Epithelial cell of esophagus (primary cell): ENCODE results near the gene TM6SF1.
"Not testable (repeated sequence)": the region's sequence is repeated elsewhere in the genome, so short reads cannot be mapped to it uniquely, and the experiment has no call there.

ENCODE experiments used
- DNase-seq: peaks from one replicate; pipeline ENCODE4 v3.0.0; 2010; ENCODE audit warnings: low read depth
- H3K4me3 ChIP-seq: 2 replicates; pipeline ENCODE4 v1.5.1; 2011; ENCODE audit warnings: mild to moderate bottlenecking, low read length, control low read depth
- CTCF ChIP-seq: IDR thresholded peaks from 2 replicates; pipeline ENCODE4 v1.5.1; 2011; ENCODE audit warnings: low read depth, mild to moderate bottlenecking, low read length, control low read depth, inconsistent platforms; ENCODE audit not compliant: insufficient read depth; ENCODE audit errors: missing control alignments

The TM6SF1 gene

DNA sequence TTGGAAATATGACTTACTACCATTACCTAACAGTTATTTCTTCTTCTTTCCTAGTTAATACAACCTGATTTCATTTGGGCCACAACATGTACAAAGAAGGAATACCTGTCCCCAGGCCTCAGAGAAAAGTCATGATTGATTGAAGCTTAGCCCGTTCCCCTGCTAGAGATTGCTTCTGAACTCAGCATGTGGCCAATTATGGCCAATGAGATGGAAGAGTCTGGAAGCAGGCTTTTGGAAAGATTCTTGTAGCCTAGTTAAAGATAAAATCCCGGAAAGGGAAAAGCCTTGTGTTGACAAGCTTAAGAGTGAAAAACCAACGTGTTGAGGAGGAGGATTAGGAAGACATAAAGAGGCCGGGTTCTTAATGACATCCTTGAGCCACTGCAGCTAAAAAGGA is 17.0 kb upstream of the TM6SF1 start:
- TF ChIP-seq CTCF = no peak

GRCh38 chr15:83091965-83092308 is 15.5 kb upstream of the TM6SF1 start:
- H3K4me3 ChIP-seq, DNase-seq: not testable (repeated sequence)

More for the DNA sequence above, 17.0 kb upstream of the TM6SF1 start:
- DNase-seq = no peak
- no peak overlapping the region for H3K4me3 ChIP-seq

DNA sequence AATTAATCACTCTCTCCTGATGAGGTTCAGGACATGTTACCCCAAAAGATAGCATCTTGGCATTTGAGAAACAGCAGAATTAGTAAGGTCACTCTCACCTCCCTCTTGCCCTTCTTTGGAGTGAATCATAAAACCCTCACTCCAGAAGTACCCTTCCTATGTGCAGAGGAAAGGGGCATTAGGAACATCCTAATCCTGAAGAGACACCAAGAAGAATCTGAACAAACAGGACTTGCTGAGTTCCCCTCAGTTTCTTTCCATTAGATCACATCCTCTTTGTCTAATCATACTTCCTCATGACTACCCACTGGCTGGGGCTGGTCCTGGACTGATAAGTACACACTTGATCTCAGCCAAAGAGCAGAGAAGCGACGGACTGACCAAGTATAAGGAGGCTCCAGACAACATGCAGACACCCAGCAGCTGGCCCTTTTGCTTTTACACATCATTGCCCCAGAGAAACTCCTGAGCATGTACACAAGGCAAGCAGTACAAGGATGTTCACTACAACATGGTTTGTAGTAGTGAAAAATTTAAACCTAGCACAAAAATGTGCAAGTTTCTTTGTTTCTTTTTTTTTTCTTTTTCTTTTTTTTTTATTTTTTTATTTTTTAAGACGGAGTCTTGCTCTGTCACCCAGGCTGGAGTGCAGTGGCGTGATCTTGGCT is 15.0 kb upstream of the TM6SF1 start:
- peak; percentile 85 for DNase-seq
- no peak overlapping the region for H3K4me3 ChIP-seq
- TF ChIP-seq CTCF = no peak

DNA sequence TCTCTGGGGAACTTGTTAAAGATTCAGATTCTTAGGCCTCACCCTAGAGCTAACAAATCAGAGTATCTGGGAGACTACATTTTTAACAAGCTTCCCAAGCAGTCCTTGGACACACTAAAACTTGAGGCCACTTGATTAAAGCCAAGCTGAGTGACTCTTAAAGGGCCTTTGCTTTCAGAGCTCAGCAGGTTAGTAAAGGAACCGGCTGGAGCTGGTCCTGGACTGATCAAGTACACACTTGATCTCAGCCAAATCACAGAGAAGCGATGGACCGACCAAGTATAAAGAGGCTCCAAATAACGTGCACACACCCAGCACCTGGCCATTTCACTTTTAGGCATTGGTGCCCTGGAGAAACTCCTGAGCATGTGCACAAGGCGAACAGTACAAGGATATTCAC is 12.9 kb upstream of the TM6SF1 start:
- TF ChIP-seq CTCF = no peak
- no peak overlapping the region for H3K4me3 ChIP-seq
- no peak for DNase-seq

DNA sequence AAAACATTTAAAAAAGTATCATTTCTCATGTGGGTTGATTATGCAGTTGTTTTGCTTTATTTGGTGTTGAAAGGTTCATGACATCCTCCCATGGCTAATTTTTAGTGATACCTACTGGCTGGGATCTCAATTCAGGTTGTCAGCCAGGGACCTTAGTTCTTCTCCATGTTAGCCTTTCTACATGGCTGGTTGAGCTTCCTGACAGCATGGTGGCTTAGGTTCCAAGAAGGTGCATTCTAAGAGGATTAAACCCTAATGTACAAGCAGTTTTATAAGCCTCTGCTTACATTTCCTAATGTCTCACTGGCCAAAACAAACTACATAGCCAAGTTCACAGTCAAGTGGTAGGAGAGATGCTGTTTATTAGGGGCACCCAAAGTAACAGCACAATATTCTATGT is 9.4 kb upstream of the TM6SF1 start:
- no peak overlapping the region for H3K4me3 ChIP-seq
- no peak for TF ChIP-seq CTCF
- no peak for DNase-seq

GRCh38 chr15:83099290-83099689 is 8.2 kb upstream of the TM6SF1 start:
- H3K4me3 ChIP-seq = no peak overlapping the region
- no peak for DNase-seq
- no peak for TF ChIP-seq CTCF

DNA sequence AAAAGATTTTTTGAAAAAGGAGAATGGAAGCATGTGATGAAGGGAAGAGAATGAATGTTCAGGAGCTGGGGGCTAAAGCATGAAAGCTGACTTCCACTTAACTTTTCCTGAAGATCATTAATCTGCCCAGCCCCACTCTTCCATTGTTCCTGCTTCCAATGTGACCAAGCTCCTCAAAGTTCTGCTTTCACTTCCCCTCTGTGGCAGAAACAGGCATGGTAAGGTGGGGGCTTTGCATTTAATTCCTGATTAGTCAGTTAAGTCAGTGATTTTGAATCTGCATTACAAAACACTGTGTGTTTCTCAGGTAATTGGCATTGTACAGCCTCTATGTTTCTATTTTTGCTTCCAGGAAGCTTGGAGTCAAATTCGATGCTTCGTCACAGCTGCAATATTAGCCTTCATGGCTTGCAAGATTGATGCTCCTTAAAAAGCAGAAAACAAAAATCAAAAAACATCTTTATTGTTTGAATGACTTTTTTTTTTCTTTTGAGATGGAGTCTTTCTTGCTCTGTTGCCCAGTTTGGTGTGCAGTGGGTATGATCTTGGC is 7.3 kb upstream of the TM6SF1 start:
- no peak for TF ChIP-seq CTCF
- H3K4me3 ChIP-seq = no peak overlapping the region

More for the DNA sequence above, 7.3 kb upstream of the TM6SF1 start:
- no peak for DNase-seq
